ENCODE measurements around the gene COX4I2.
"Not testable (repeated sequence)": the region's sequence is repeated elsewhere in the genome, so short reads cannot be mapped to it uniquely, and the experiment has no call there.

DNA sequence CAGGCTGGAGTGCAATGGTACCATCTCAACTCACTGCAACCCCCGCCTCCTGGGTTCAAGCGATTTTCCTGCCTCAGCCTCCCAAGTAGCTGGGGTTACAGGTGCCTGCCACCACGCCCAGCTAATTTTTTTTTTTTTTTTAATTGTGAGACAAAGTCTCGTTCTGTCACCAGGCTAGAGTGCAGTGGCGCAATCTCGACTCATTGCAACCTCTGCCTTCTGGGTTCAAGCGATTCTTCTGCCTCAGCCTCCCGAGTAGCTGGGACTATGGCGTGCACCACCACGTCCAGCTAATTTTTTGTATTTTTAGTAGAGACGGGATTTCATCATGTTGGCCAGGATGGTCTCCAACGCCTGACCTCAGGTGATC is 25.5 kb upstream of the COX4I2 start:
- TF ChIP-seq, protein P1, sequence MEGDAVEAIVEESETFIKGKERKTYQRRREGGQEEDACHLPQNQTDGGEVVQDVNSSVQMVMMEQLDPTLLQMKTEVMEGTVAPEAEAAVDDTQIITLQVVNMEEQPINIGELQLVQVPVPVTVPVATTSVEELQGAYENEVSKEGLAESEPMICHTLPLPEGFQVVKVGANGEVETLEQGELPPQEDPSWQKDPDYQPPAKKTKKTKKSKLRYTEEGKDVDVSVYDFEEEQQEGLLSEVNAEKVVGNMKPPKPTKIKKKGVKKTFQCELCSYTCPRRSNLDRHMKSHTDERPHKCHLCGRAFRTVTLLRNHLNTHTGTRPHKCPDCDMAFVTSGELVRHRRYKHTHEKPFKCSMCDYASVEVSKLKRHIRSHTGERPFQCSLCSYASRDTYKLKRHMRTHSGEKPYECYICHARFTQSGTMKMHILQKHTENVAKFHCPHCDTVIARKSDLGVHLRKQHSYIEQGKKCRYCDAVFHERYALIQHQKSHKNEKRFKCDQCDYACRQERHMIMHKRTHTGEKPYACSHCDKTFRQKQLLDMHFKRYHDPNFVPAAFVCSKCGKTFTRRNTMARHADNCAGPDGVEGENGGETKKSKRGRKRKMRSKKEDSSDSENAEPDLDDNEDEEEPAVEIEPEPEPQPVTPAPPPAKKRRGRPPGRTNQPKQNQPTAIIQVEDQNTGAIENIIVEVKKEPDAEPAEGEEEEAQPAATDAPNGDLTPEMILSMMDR (IDR thresholded peaks at IDR 0.05; ENCODE audit: borderline replicate concordance, extremely low read depth, low read length, poor library complexity, severe bottlenecking) = not testable (repeated sequence)
- TF ChIP-seq EZH2 (IDR thresholded peaks at IDR 0.05; ENCODE audit: borderline replicate concordance, low read depth, low read length, severe bottlenecking) = not testable (repeated sequence)

Measured in DND-41 (cell line).